ENCODE data around the gene AIRE.

AIRE gene

GRCh38 chr21:44316277-44316900 is 30.7 kb downstream of the AIRE start:
- TF ChIP-seq CTCF (conservative IDR thresholded peaks at IDR 0.05; ENCODE audit: control insufficient read depth, insufficient read depth, low read depth, low read length) = no peak
- no peak overlapping the region for H3K4me3 ChIP-seq (ENCODE audit: control insufficient read depth, low read depth, low read length)
- no peak for DNase-seq (ENCODE audit: low read depth)

DNA sequence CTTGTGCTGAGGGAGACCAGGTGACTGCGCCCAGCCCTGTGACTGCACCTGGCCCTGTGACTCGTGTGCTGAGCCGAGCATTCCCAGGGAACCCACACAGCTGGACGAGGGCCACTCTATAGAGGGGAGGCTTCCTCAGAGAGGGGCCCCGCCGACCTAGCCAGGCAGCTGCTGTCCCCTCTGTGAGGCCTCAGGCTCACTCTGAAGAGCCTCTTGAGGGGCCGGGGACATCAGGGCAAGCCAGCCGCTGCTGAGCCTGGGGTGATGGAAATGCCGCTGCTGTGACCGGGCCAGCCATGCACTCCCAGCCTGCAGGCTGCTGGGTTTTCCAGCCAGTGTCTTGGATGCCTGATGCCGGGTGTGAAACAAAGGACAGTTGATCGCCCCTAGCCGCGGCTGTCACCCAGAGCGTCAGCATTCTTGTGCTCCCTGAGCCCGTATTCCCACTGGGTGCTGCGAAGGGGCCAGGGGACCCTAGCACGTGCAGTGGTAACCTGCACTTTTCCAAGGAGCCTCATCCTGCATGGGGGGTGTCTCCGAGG is 31.6 kb downstream of the AIRE start:
- H3K4me3 ChIP-seq (ENCODE audit: control insufficient read depth, low read depth, low read length) = no peak overlapping the region

GRCh38 chr21:44317871-44318270 is 32.2 kb downstream of the AIRE start:
- TF ChIP-seq CTCF (conservative IDR thresholded peaks at IDR 0.05; ENCODE audit: control insufficient read depth, insufficient read depth, low read depth, low read length) = no peak
- no peak for DNase-seq (ENCODE audit: low read depth)
- H3K4me3 ChIP-seq (ENCODE audit: control insufficient read depth, low read depth, low read length) = no peak overlapping the region

More for the DNA sequence above, 31.6 kb downstream of the AIRE start:
- no peak for TF ChIP-seq CTCF (conservative IDR thresholded peaks at IDR 0.05; ENCODE audit: control insufficient read depth, insufficient read depth, low read depth, low read length)
- DNase-seq (ENCODE audit: low read depth) = no peak

DNA sequence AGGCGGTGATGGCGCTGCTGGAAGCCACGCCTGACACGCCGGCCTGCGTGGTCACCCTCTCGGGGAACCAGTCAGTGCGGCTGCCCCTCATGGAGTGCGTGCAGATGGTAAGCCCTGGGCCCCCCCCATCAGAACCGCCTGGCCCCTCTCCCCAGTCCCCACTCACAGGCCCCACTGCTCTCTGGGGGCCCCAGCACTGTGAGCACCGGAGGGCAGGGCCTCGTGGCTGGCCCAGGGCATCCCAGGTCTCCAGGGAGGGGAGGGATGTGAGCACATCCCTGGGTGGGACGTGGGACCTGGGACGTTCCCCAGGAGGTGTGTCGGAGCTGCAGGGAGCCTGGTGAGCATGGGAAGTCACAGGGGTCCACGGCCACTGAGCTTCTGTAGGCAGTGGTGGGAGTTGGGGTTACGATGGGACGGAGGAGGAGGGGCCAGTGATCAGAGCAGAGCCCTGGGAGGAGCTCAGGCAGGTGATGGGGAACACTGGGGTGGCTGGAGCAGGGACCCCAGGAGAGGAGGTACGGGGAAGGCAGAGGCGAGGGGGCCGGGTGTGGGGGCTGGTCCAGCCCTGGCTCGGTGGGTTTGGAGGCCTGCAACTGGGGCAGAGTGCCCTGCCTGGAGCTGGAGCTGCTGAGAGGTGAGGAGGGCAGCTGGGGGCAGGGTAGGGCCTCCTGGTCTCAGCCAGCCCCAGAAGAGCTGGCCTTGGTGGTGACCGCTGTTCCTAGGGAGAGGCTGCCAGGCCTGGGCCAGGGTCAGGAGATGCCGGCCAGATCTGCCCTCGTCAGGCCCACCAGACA is 33.0 kb downstream of the AIRE start:
- H3K4me3 ChIP-seq (ENCODE audit: control insufficient read depth, low read depth, low read length) = no peak overlapping the region
- no peak for TF ChIP-seq CTCF (conservative IDR thresholded peaks at IDR 0.05; ENCODE audit: control insufficient read depth, insufficient read depth, low read depth, low read length)
- no peak for DNase-seq (ENCODE audit: low read depth)

DNA sequence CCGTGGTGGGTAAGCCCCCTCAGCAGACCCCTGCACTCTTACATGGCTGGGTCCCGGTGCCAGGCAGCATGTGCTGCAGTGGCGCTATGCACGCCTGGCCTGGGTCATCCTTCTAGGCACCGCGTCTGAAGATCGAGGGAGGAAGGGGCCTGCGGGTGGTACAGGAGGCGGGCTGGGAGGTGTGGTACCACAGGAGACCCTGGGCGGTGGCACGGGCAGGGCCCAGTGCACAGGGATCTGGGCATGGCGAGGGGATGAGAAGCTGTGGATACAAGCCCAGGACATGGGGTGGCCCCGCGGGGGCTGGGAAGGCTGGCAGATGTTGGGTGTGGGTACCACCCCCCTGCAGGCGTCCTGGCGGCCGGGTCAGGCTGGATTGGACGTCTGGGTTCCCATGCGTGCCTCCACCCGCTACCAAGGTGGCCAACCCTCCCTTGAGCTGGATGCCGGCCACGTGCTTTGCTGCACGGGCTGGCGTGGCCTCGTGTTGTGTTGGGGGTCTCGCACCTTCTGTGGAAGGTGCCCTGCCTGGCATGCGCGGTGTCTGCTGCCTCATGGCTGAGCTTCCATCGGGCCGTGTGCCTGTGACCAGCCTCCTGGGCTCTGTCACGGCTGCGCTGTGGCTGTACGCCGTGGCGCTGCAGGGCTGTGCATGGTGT is 33.9 kb downstream of the AIRE start:
- H3K4me3 ChIP-seq (ENCODE audit: control insufficient read depth, low read depth, low read length) = no peak overlapping the region
- no peak for DNase-seq (ENCODE audit: low read depth)
- TF ChIP-seq CTCF (conservative IDR thresholded peaks at IDR 0.05; ENCODE audit: control insufficient read depth, insufficient read depth, low read depth, low read length) = no peak

- H3K4me3 ChIP-seq (ENCODE audit: control insufficient read depth, low read depth, low read length) = no peak overlapping the region
- TF ChIP-seq CTCF (conservative IDR thresholded peaks at IDR 0.05; ENCODE audit: control insufficient read depth, insufficient read depth, low read depth, low read length) = no peak
- no peak for DNase-seq (ENCODE audit: low read depth)
Observed at GRCh38 chr21:44320847-44321246, 35.2 kb downstream of the AIRE start.

Data from fibroblast of mammary gland (primary cell).